GM19099 (cell line): Measurements from ENCODE around the gene GRHL3.

Experiments
- POLR2A ChIP-seq: IDR thresholded peaks from 3 replicates; pipeline ENCODE4 v1.6.1; 2011; ENCODE audit warnings: low read depth; ENCODE audit not compliant: insufficient read length; ENCODE audit errors: extremely low read depth

GRHL3 gene

GRCh38 chr1:24319312-24319863 is at the start of gene GRHL3:
TSS of gene GRHL3 (plus strand) at chr1:24319357. CDS start at chr1:24319552, 195 bp downstream.
- no peak for TF ChIP-seq POLR2A

GRCh38 chr1:24275104-24275410 is 44.1 kb upstream of the GRHL3 start:
- no peak for TF ChIP-seq POLR2A

- TF ChIP-seq POLR2A, result no peak
Observed at GRCh38 chr1:24275510-24275909, 43.6 kb upstream of the GRHL3 start.

- no peak for TF ChIP-seq POLR2A
Observed at GRCh38 chr1:24276791-24277190, 42.4 kb upstream of the GRHL3 start.

GRCh38 chr1:24277420-24278169 is 41.6 kb upstream of the GRHL3 start:
- no peak for TF ChIP-seq POLR2A

- no peak for TF ChIP-seq POLR2A
Observed at GRCh38 chr1:24278726-24279125, 40.4 kb upstream of the GRHL3 start.

- no peak for TF ChIP-seq POLR2A
Observed at GRCh38 chr1:24279590-24280232, 39.4 kb upstream of the GRHL3 start.

- TF ChIP-seq POLR2A, result no peak
Observed at GRCh38 chr1:24281591-24281990, 37.6 kb upstream of the GRHL3 start.

- no peak for TF ChIP-seq POLR2A
Observed at GRCh38 chr1:24282491-24282890, 36.7 kb upstream of the GRHL3 start.

GRCh38 chr1:24283326-24284155 is 35.6 kb upstream of the GRHL3 start:
- TF ChIP-seq POLR2A, result no peak

GRCh38 chr1:24284156-24284471 is 35.0 kb upstream of the GRHL3 start:
- TF ChIP-seq POLR2A, result no peak

- no peak for TF ChIP-seq POLR2A
Observed at GRCh38 chr1:24285231-24285630, 33.9 kb upstream of the GRHL3 start.

- no peak for TF ChIP-seq POLR2A
Observed at GRCh38 chr1:24286246-24287010, 32.7 kb upstream of the GRHL3 start.

- no peak for TF ChIP-seq POLR2A
Observed at GRCh38 chr1:24288479-24288878, 30.7 kb upstream of the GRHL3 start.
